Measurements from ENCODE around the gene TRIM26.
"Not testable (repeated sequence)": the region's sequence is repeated elsewhere in the genome, so short reads cannot be mapped to it uniquely, and the experiment has no call there.

Gene TRIM26

GRCh38 chr6:30152910-30153610 is 60.1 kb downstream of the TRIM26 start:
- DNase-seq (ENCODE audit: low read depth): no peak

- no peak for DNase-seq (ENCODE audit: low read depth)
These were observed 61.1 kb downstream of the TRIM26 start for GRCh38 chr6:30152016-30152673.

- DNase-seq (ENCODE audit: low read depth): no peak
These were observed 61.6 kb downstream of the TRIM26 start for GRCh38 chr6:30151580-30151979.

DNA sequence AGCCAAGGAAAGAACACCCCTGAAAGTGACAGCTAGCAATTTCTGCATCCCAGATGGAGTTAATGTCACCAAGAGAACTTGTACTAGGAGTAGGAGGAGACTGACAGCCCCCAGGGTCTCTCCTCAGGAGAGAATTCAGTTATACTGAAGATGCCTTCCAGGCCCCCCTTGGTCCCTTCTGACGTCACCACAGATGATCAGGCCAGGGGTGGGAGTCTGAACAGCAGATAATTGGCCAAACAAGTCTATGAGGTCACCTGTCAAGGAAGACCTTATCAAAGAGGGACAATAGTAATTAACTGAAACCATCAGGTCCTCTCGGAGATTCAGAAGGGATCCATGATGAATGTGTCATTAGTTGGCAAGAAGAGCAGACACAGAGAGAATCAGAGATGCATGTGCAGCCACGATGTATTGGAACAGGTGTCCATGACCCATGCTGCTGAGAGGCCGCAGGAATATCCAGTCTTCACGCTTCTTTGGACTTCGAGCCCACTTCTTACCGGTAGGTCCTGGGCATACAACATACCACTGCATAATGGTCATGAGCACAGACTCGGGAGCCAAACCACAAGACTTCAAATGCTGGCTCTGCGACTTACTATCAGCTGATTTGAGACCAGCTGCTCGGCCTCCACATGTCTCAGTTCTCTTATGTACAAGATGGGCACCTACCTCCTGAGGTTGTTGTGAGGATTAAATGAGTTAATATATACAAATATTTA is 62.4 kb downstream of the TRIM26 start:
- no peak for DNase-seq (ENCODE audit: low read depth)

- no peak for DNase-seq (ENCODE audit: low read depth)
These were observed 63.2 kb downstream of the TRIM26 start for GRCh38 chr6:30149858-30150550.

DNA sequence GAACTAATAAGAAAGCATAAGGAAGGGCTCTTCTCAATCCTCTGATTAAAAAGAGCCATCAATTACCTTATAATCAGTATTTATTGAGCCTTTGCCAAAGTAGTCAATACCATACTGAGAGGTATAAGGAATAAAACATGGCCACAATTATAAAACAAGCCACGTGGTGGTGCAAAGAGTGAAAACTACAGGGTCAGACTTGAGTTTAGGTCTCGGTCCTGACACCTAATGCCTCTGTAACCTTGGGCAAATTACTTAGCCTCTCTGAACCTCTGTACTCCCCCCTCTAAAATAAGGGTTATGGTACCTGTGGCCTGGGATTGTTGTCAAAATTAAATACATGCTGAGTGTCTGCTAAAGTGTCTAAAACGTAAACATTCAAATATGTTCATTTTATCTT is 64.0 kb downstream of the TRIM26 start:
- DNase-seq (ENCODE audit: low read depth): no peak

DNA sequence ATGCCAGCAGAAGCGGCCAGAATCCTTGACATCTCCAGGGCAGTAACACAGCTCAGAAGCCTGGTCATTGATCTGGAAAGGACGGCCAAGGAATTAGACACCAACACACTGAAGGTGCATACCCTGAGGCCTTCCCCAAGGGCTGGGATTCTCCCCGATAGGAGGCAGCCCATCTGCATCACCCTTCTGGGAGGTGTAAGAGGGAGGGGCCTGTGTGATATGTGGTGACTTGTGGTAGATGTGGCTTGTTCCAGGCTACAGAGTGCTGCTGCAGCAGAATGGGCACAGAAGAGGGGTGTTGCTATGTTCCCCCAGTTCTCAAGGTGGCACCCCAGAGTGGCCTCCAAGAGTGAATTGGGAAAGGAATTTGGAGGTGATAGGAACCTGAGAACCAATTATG is 66.1 kb downstream of the TRIM26 start:
- no peak for DNase-seq (ENCODE audit: low read depth)

- no peak for DNase-seq (ENCODE audit: low read depth)
These were observed 67.4 kb downstream of the TRIM26 start for GRCh38 chr6:30145818-30146217.

DNA sequence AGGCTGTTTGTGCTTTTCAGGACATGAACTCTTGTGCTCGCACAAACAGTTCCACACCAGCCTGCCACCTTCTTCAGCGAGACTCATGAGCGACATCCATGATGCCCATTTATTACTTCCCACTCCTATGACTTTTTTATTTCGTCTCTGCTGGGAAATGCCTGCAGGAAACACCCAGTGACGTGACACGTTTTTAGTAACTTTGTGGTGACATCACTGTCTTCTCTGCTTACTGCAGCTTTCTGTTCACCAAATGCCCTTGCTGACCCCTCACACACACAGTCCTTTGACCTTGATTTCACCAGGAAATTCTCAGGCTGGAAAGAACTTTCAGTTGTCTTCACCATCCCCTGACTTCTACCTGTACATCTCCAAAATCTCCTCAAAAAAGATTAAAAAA is 68.4 kb downstream of the TRIM26 start:
- no peak for DNase-seq (ENCODE audit: low read depth)

DNA sequence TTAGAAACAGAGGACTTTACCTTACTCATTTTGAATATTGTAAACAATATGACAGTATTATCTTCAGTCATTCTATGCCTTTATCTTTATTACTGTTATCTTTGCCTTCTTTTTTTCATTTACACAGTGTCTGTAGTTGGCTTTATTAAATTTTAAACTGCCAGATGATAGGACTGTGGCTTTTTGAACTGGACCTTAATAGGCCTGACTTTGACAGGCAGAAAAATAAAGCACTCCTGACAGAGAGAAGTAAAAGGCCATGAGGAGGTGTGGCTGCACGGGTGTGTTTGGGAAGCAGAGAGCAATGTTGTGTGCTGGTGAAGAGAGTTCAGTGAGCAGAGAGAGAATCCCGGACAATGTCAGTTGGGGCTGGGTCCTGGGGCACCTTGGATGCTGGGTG is 69.4 kb downstream of the TRIM26 start:
- DNase-seq (ENCODE audit: low read depth): no peak

DNA sequence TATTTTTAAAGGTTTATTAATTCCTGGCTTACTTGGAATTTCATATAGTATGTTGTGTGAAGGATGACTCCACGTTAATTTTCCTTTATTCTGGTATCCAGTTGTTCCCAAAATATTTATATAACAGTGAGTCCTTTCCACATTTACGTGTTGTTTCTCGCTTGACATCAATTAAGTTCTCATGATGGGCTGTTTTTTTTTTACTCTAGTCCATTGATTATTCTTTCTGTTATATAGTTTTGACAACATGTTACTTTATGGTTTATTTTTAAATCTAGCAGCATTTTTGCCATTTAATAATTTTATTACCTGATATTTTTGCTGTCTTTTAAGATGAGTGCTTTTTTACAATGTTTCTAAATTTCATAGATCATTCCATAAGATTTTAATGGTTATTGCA is 70.5 kb downstream of the TRIM26 start:
- DNase-seq (ENCODE audit: low read depth): no peak

DNA sequence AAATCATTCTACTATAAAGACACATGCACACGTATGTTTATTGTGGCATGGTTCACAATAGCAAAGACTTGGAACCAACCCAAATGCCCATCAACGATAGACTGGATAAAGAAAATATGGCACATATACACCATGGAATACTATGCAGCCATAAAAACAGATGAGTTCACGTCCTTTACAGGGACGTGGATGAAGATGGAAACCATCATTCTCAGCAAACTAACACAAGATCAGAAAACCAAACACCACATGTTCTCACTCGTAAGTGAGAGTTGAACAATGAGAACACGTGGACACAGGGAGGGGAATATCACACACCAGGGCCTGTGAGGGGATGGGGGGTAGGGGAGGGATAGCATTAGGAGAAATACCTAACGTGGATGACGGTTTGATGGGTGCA is 73.0 kb downstream of the TRIM26 start:
- DNase-seq (ENCODE audit: low read depth): not testable (repeated sequence)

GRCh38 chr6:30136570-30137286 is 76.5 kb downstream of the TRIM26 start:
- no peak for DNase-seq (ENCODE audit: low read depth)

GRCh38 chr6:30135757-30136156 is 77.4 kb downstream of the TRIM26 start, which contains the start of gene TRIM40:
Gene TRIM40 (plus strand): TSS chr6:30136140. CDS start chr6:30137037, 897 bp downstream.
- no peak for DNase-seq (ENCODE audit: low read depth)

DNA sequence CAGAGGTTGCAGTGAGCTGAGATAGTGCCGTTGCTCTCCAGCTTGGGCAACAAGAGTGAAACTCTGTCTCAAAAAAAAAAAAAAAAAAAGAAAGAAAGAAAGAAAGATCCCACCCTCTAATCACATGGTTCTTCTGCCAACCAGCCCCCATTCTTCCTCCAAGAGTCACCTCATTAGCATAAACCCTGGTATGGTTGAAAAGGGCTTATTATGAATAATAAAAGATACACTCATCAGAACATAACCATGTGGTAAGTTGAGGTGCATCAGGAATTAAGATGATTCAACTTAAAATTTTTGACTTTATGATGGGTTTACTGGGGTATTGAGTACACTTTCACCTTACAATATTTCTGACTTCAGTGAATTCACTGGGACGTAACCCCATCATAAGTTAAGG is 78.1 kb downstream of the TRIM26 start:
- no peak for DNase-seq (ENCODE audit: low read depth)

Data from GM04503 (cell line).